Activated CD4-positive, alpha-beta T cell treated with anti-CD3 and anti-CD28 coated beads, Interleukin-2, amount 10 ng/mL, durations not matched to agents 7 days and 5 days (primary cell): Measurements from ENCODE around the gene HIVEP3. TPM values are rescaled to one million over a fixed set of nuclear protein-coding genes. Genes with fewer than 3 reads are reported as not detected.

Source experiments
- CTCF ChIA-PET: fragments of 350-600 bp; sonication (Branson Sonifier 250); formaldehyde crosslinking; loops from one replicate; lab custom pipeline; 2021; ENCODE audit warnings: antibody characterized with exemption; lab: Charles Lee
- POLR2A ChIA-PET: fragments of 350-600 bp; sonication (Branson Sonifier 250); formaldehyde crosslinking; loops from one replicate; lab custom pipeline; 2021; ENCODE audit warnings: antibody characterized with exemption; lab: Charles Lee
- DNase-seq: peaks from one replicate; pipeline ENCODE4 v3.0.0-alpha.2; 2020
- H3K27ac Mint-ChIP-seq: one replicate; pipeline ENCODE4 v1.8.0; 2021; ENCODE audit warnings: mild to moderate bottlenecking, moderate library complexity, mixed read lengths
- H3K27me3 Mint-ChIP-seq: one replicate; pipeline ENCODE4 v1.8.0; 2021; ENCODE audit warnings: mixed read lengths
- H3K36me3 Mint-ChIP-seq: one replicate; pipeline ENCODE4 v1.8.0; 2021; ENCODE audit warnings: low read depth, mixed read lengths
- H3K4me1 Mint-ChIP-seq: one replicate; pipeline ENCODE4 v1.8.0; 2021; ENCODE audit warnings: mixed read lengths
- H3K4me3 Mint-ChIP-seq: one replicate; pipeline ENCODE4 v1.8.0; 2021; ENCODE audit warnings: mild to moderate bottlenecking, moderate library complexity, mixed read lengths
- H3K9me3 Mint-ChIP-seq: one replicate; pipeline ENCODE4 v1.8.0; 2021; ENCODE audit warnings: mixed read lengths
- total RNA-seq, 2 experiments: library from RNA; stranded (reverse); gene quantifications; one replicate each; pipeline ENCODE4 v1.2.3, GENCODE V29; 2021

The HIVEP3 gene
- total RNA-seq, 2 experiments from 2014 or later, result 18.4 to 21.5 TPM

- no peak for DNase-seq
- Mint-ChIP-seq H3K4me1 (peaks cover 4% of the 10 kb centered on the region), H3K9me3 (no peaks in the 10 kb centered on the region), H3K27me3 (no peaks in the 10 kb centered on the region), H3K36me3 (peaks cover under 1% of the 10 kb centered on the region), H3K27ac (no peak overlapping the region), H3K4me3 (no peak overlapping the region)
- CTCF ChIA-PET, result no interaction called here
- POLR2A ChIA-PET, result no interaction called here
Observed at GRCh38 chr1:41537251-41537650, 381.5 kb downstream of the HIVEP3 start.

DNA sequence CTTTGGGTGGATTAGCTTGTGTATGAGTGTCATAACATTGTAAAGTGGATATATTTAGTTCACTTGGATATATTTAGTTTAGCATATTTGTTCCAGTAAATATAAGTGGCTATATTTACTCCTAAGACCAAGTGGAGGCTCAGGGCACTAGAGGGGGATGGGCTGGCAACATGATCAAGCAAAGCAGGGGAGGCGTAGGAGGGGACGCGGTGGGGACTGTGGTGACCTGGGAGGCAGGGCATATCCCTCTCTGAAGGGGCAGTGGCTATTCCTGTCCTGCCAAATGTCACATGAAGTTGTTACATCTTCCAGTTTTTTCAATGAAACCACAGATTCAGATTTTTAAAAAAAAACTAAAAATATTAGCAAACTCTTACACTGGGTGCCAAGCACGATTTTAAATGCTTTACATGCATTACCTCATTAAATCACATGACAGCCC is 382.3 kb downstream of the HIVEP3 start:
- no peaks in the 10 kb centered on the region for H3K36me3 Mint-ChIP-seq
- no peaks in the 10 kb centered on the region for H3K27me3 Mint-ChIP-seq
- ChIA-PET CTCF (no interaction called here), POLR2A (no interaction called here)
- DNase-seq, result no peak
- H3K4me1 Mint-ChIP-seq, result peaks cover 1% of the 10 kb centered on the region
- H3K9me3 Mint-ChIP-seq, result no peaks in the 10 kb centered on the region
- no peak overlapping the region for H3K27ac Mint-ChIP-seq
- H3K4me3 Mint-ChIP-seq, result no peak overlapping the region

GRCh38 chr1:41535716-41536115 is 383.0 kb downstream of the HIVEP3 start:
- no peak overlapping the region for H3K27ac Mint-ChIP-seq
- H3K4me1 Mint-ChIP-seq, result no peaks in the 10 kb centered on the region
- H3K36me3 Mint-ChIP-seq, result peaks cover 4% of the 10 kb centered on the region
- H3K4me3 Mint-ChIP-seq, result no peak overlapping the region
- ChIA-PET POLR2A (no interaction called here), CTCF (no interaction called here)
- no peaks in the 10 kb centered on the region for H3K27me3 Mint-ChIP-seq
- DNase-seq, result no peak
- H3K9me3 Mint-ChIP-seq, result no peaks in the 10 kb centered on the region

GRCh38 chr1:41535276-41535675 is 383.4 kb downstream of the HIVEP3 start:
- no peak overlapping the region for H3K4me3 Mint-ChIP-seq

DNA sequence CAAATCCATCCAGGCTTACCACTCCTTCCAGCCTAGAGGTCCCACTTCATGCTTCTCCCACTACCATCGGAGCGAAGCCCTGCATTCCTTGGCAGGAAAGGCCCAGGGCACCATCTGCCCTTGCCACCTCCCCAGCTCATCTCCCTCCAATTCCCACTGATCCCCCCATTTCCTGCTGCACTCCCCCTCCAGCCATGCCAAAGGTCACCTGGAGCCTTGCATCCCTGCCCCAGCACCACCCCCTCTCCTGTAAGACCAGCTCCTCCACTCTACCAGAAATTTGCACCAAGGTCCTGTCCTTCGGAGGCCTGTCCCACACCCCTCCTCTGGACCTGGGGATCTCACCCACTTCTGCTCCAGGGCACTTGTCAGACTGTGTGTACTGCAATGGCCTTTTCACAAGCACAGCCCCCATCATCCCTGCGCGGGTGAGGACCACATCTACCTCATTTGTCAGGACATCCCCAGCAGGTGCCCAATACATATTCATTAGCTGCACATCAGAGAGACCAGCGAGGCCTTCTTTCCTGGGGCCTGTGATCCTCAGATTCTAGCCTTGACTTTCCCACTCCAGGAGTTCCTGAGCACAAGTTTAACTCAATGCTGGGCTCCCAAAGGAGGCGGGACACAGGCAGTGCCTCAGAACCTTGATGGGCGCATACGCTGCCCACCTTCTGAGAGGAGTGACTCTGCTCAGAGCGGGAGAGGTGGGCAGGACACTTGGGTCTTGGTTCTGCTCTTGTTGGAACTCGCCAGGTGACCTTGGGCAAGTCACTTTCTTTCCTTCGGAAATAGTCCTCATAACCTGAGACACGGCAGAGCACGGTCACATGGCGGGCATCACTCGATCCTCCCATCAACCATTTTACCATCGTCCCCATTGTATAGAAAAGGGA is 384.3 kb downstream of the HIVEP3 start:
- CTCF ChIA-PET, result interaction anchor here (1.7 kb wide), 1 partner anchor 14 kb away, joined by 4 read pairs; no protein-coding TSS in a partner anchor
- Mint-ChIP-seq H3K4me1 (no peaks in the 10 kb centered on the region), H3K36me3 (peaks cover 12% of the 10 kb centered on the region), H3K27ac (no peak overlapping the region), H3K9me3 (peaks cover 4% of the 10 kb centered on the region), H3K4me3 (no peak overlapping the region), H3K27me3 (no peaks in the 10 kb centered on the region)
- POLR2A ChIA-PET, result no interaction called here
- no peak for DNase-seq

More at GRCh38 chr1:41535276-41535675, 383.4 kb downstream of the HIVEP3 start:
- H3K4me1 Mint-ChIP-seq, result no peaks in the 10 kb centered on the region
- H3K27ac Mint-ChIP-seq, result no peak overlapping the region
- H3K36me3 Mint-ChIP-seq, result peaks cover 4% of the 10 kb centered on the region
- no peak for DNase-seq
- no peaks in the 10 kb centered on the region for H3K27me3 Mint-ChIP-seq
- H3K9me3 Mint-ChIP-seq, result no peaks in the 10 kb centered on the region
- POLR2A ChIA-PET, result no interaction called here
- CTCF ChIA-PET, result no interaction called here

DNA sequence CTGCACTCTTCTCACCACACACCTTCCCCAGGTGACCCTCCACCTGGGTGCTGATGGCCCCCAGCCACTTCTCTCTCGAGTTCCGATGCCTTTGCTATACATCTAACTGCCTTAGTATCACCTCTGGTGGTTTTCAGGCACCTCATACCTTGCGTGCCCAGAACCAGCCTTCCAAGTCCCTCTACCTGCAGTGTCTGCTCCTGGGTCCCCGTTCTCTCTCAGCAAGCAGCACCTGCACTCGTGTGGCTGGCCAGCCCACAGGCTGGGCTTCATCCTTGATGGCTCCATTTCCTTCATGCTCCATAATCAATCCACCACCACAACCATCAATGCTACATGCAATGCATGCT is 385.0 kb downstream of the HIVEP3 start:
- H3K4me1 Mint-ChIP-seq, result no peaks in the 10 kb centered on the region
- H3K27ac Mint-ChIP-seq, result no peak overlapping the region
- no peak for DNase-seq
- POLR2A ChIA-PET, result no interaction called here
- CTCF ChIA-PET, result interaction anchor here (1.7 kb wide), 1 partner anchor 14 kb away, joined by 4 read pairs; no protein-coding TSS in a partner anchor
- peaks cover 4% of the 10 kb centered on the region for H3K9me3 Mint-ChIP-seq
- H3K27me3 Mint-ChIP-seq, result no peaks in the 10 kb centered on the region
- no peak overlapping the region for H3K4me3 Mint-ChIP-seq
- peaks cover 12% of the 10 kb centered on the region for H3K36me3 Mint-ChIP-seq

GRCh38 chr1:41533016-41533730 is 385.5 kb downstream of the HIVEP3 start:
- Mint-ChIP-seq H3K4me3 (no peak overlapping the region), H3K27me3 (no peaks in the 10 kb centered on the region), H3K27ac (no peak overlapping the region), H3K9me3 (peaks cover 4% of the 10 kb centered on the region), H3K4me1 (no peaks in the 10 kb centered on the region), H3K36me3 (peaks cover 12% of the 10 kb centered on the region)
- no peak for DNase-seq
- CTCF ChIA-PET, result interaction anchor here (1.4 to 1.7 kb wide), 2 partner anchors 13 to 41 kb away, joined by 4 read pairs; no protein-coding TSS in a partner anchor
- POLR2A ChIA-PET, result no interaction called here

DNA sequence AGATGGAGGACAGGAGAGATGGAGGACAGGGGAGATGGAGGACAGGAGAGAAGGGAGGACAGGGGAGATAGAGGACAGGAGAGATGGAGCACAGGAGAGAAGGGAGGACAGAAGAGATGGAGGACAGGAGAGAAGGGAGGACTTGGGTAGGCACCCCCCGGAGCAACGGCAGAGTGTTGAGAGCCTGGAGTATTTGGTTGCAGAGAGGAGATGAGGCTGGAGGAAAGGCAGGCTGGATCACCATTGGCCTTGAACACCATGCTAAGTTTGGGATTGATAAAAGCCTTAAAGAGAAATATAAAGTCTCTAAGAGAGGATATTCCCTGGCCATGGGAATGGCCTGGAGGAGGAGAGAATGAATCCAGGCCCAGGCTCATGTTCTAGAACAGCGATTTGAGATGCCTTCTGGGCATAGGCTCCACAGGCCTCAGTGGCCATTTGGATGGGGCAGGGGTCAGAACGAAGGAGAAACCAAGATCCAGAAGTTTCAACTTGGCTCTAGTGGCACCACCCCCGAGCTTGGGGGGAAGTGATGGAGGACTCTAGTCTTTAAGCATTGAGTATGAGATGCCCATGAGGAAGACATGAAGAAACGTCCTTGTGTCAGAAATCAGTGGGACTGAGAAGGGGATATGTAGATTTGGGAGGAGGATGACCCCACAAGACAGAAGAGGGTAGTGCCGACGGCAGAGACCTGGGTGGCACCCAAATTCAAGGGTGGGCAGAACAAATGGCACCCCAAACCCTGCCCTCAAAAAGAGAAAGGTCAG is 386.3 kb downstream of the HIVEP3 start:
- ChIA-PET POLR2A (no interaction called here), CTCF (interaction anchor here (1.4 to 1.7 kb wide), 2 partner anchors 12 to 42 kb away, joined by 4 read pairs; no protein-coding TSS in a partner anchor)
- no peak overlapping the region for H3K4me3 Mint-ChIP-seq
- no peaks in the 10 kb centered on the region for H3K27me3 Mint-ChIP-seq
- peaks cover 4% of the 10 kb centered on the region for H3K9me3 Mint-ChIP-seq
- no peaks in the 10 kb centered on the region for H3K4me1 Mint-ChIP-seq
- H3K36me3 Mint-ChIP-seq, result peaks cover 12% of the 10 kb centered on the region
- DNase-seq, result no peak
- H3K27ac Mint-ChIP-seq, result no peak overlapping the region

- Mint-ChIP-seq H3K27ac (no peak overlapping the region), H3K4me1 (no peaks in the 10 kb centered on the region), H3K27me3 (no peaks in the 10 kb centered on the region), H3K9me3 (peaks cover 4% of the 10 kb centered on the region), H3K4me3 (no peak overlapping the region), H3K36me3 (peaks cover 12% of the 10 kb centered on the region)
- DNase-seq, result no peak
- ChIA-PET CTCF (no interaction called here), POLR2A (no interaction called here)
Observed at GRCh38 chr1:41530411-41530810, 388.3 kb downstream of the HIVEP3 start.

DNA sequence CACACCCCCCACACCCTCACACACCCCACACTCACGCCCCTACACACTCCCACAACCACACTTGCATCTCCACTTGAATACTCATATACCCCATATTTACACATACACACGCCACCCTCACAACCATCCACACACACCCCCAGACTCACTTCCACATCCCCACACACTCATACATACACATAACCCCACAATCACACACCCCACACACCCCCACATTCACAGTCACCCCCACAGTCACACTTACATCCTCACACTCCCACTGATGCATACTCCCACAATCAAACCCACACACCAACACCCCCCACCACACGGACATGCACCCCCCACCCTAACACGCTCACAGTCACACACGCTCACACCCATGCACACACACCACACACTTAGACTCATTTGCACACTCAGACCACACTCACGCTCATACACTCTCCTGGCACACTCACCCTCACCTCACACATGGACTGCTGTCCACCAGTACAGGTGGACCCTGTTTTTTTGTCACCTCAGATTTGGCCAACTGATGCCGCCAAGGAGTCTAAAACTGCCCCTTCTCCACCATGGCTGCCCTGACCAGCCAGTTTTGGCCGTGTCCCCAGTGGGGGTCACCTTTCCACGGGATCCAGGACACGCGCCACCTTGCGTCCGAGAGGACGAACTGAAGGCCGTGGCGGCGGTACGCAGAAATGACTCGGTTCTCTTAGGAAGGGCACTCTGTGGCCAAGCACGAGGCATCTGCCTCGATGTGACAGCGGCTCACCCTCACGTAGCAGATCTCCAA is 388.9 kb downstream of the HIVEP3 start:
- Mint-ChIP-seq H3K27ac (no peak overlapping the region), H3K36me3 (peaks cover 12% of the 10 kb centered on the region), H3K4me3 (no peak overlapping the region), H3K4me1 (no peaks in the 10 kb centered on the region), H3K9me3 (peaks cover 4% of the 10 kb centered on the region), H3K27me3 (no peaks in the 10 kb centered on the region)
- ChIA-PET POLR2A (no interaction called here), CTCF (no interaction called here)
- no peak for DNase-seq

DNA sequence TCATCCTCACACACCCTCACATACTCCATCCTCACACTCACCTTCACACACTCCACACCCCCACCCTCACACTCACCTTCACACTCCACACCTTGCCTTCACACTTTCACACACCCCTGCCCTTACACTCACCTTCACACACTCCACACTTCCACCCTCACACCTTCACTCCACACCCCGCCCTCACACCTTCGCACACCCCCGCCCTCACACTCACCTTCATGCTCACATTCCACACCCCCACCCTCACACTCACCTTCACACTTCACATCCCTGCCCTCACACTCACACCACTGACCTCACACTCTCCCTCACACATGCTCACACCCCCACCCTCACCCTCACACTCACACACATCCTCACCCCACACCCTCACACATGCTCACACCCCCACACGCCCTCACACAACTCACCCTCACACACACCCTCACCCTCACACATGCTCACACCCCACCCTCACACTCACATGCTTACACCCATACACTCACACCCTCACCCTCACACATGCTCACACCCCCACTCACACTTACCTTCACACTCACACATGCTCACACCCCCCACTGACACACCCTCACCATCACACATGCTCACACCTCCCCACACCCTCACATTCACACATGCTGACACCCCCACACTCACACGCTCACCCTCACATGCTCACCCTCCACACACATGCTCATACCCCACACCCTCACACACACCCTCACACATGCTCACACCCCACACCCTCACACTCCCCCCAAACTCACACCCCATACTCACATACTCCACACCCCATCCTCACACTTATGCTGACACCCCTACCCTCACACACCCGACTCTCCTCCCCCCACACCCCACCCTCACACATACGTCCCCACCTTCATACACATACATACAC is 389.8 kb downstream of the HIVEP3 start:
- Mint-ChIP-seq H3K9me3 (peaks cover 4% of the 10 kb centered on the region), H3K27ac (no peak overlapping the region), H3K36me3 (peaks cover 12% of the 10 kb centered on the region), H3K27me3 (no peaks in the 10 kb centered on the region), H3K4me1 (no peaks in the 10 kb centered on the region), H3K4me3 (no peak overlapping the region)
- no peak for DNase-seq
- ChIA-PET POLR2A (no interaction called here), CTCF (no interaction called here)
